ENCODE data around the gene OBSCN. TPM values are rescaled to one million over a fixed set of nuclear protein-coding genes. Genes with fewer than 3 reads are reported as not detected.
A peak's percentile ranks its signal among the peaks of the same experiment; 100 is the strongest.

OBSCN gene
- total RNA-seq, 1 experiment from 2014 or later = 29.1 TPM

- Histone ChIP-seq H3K9ac (ENCODE audit: low read length) (no peak overlapping the region), H3K4me1 (ENCODE audit: insufficient read depth, low read length) (peaks cover 31% of the 10 kb centered on the region), H3K79me2 (ENCODE audit: low read length) (no peaks in the 10 kb centered on the region), H2AFZ (ENCODE audit: low read length) (peak overlapping the region; percentile 63), H3K36me3 (ENCODE audit: low read depth, low read length) (no peaks in the 10 kb centered on the region), H3K27me3 (ENCODE audit: low read length) (no peaks in the 10 kb centered on the region), H3K4me2 (ENCODE audit: low read length) (peak overlapping the region; percentile 74), H3K4me3 (ENCODE audit: low read length) (no peak overlapping the region), H3F3A (ENCODE audit: low read length, unreplicated experiment) (no peaks in the 10 kb centered on the region), H3K9me3 (ENCODE audit: low read length) (no peaks in the 10 kb centered on the region), H3K27ac (ENCODE audit: low read length) (no peak overlapping the region), H4K20me1 (ENCODE audit: low read length) (no peaks in the 10 kb centered on the region), H3K9me2 (replicated peaks; ENCODE audit: low read length) (no peaks in the 10 kb centered on the region)
- ChIA-PET POLR2A (ENCODE audit: unreplicated experiment) (no interaction called here), CTCF (no interaction called here)
- intact Hi-C loops (cut with micrococcal nuclease) = no loop called here
- BruUV-seq (replicated peaks) = no TSS peak
- ATAC-seq (peak; percentile 35), DNase-seq (peak; percentile 65)
- TF ChIP-seq EZH2phosphoT487 (IDR thresholded peaks at IDR 0.05; ENCODE audit: borderline replicate concordance, low read length) (no peak), EZH2 (IDR thresholded peaks at IDR 0.05; ENCODE audit: low read length, unreplicated experiment) (no peak), CTCF (conservative IDR thresholded peaks at IDR 0.05; ENCODE audit: low read depth, low read length) (no peak)
These were observed 160.3 kb downstream of the OBSCN start for GRCh38 chr1:228367798-228368791.

- H3K9me3 ChIP-seq (ENCODE audit: low read length) = no peaks in the 10 kb centered on the region
- TF ChIP-seq CTCF (conservative IDR thresholded peaks at IDR 0.05; ENCODE audit: low read depth, low read length) (no peak), EZH2phosphoT487 (IDR thresholded peaks at IDR 0.05; ENCODE audit: borderline replicate concordance, low read length) (no peak), EZH2 (IDR thresholded peaks at IDR 0.05; ENCODE audit: low read length, unreplicated experiment) (no peak)
- intact Hi-C loops (cut with micrococcal nuclease) = no loop called here
- H3K27me3 ChIP-seq (ENCODE audit: low read length) = no peaks in the 10 kb centered on the region
- POLR2A ChIA-PET (ENCODE audit: unreplicated experiment) = no interaction called here
- H3K27ac ChIP-seq (ENCODE audit: low read length) = no peak overlapping the region
- no peak overlapping the region for H3K4me3 ChIP-seq (ENCODE audit: low read length)
- H2AFZ ChIP-seq (ENCODE audit: low read length) = no peak overlapping the region
- H3K9me2 ChIP-seq (replicated peaks; ENCODE audit: low read length) = no peaks in the 10 kb centered on the region
- no peak for ATAC-seq
- no peaks in the 10 kb centered on the region for H4K20me1 ChIP-seq (ENCODE audit: low read length)
- peaks cover 31% of the 10 kb centered on the region for H3K4me1 ChIP-seq (ENCODE audit: insufficient read depth, low read length)
- no TSS peak for BruUV-seq (replicated peaks)
- no peaks in the 10 kb centered on the region for H3K36me3 ChIP-seq (ENCODE audit: low read depth, low read length)
- H3K4me2 ChIP-seq (ENCODE audit: low read length) = no peak overlapping the region
- no peaks in the 10 kb centered on the region for H3K79me2 ChIP-seq (ENCODE audit: low read length)
- CTCF ChIA-PET = no interaction called here
- no peak for DNase-seq
- H3K9ac ChIP-seq (ENCODE audit: low read length) = no peak overlapping the region
- no peaks in the 10 kb centered on the region for H3F3A ChIP-seq (ENCODE audit: low read length, unreplicated experiment)
These were observed 161.2 kb downstream of the OBSCN start for GRCh38 chr1:228368801-228369607.

Data from PC-3 (cell line).